Endothelial cell (in vitro differentiated cells): ENCODE data around the gene NOTUM. TPM values are rescaled to one million over a fixed set of nuclear protein-coding genes. Genes with fewer than 3 reads are reported as not detected.

ENCODE experiments used
- DNase-seq: peaks from one replicate; pipeline ENCODE4 v3.0.0; 2021; ENCODE audit warnings: low spot score
- H3K27ac Mint-ChIP-seq: one replicate; pipeline ENCODE4 v1.8.0; 2021; ENCODE audit warnings: mixed read lengths, inconsistent platforms; ENCODE audit not compliant: unreplicated experiment
- H3K27me3 Mint-ChIP-seq: one replicate; pipeline ENCODE4 v1.8.0; 2021; ENCODE audit warnings: mild to moderate bottlenecking, moderate library complexity, mixed read lengths, inconsistent platforms; ENCODE audit not compliant: unreplicated experiment
- H3K36me3 Mint-ChIP-seq: one replicate; pipeline ENCODE4 v1.8.0; 2021; ENCODE audit warnings: mild to moderate bottlenecking, low read depth, mixed read lengths, inconsistent platforms; ENCODE audit not compliant: unreplicated experiment
- H3K4me1 Mint-ChIP-seq: one replicate; pipeline ENCODE4 v1.8.0; 2021; ENCODE audit warnings: mild to moderate bottlenecking, mixed read lengths, inconsistent platforms; ENCODE audit not compliant: unreplicated experiment
- H3K4me3 Mint-ChIP-seq: one replicate; pipeline ENCODE4 v1.8.0; 2021; ENCODE audit warnings: mild to moderate bottlenecking, mixed read lengths, inconsistent platforms; ENCODE audit not compliant: unreplicated experiment
- H3K9me3 Mint-ChIP-seq: one replicate; pipeline ENCODE4 v1.8.0; 2021; ENCODE audit warnings: mixed read lengths, inconsistent platforms; ENCODE audit not compliant: unreplicated experiment
- CTCF ChIP-seq: fragments of 200-600 bp; sonication (generic); IDR thresholded peaks from one replicate; pipeline ENCODE4 v1.5.0; 2021; ENCODE audit warnings: antibody characterized with exemption; ENCODE audit not compliant: unreplicated experiment
- total RNA-seq: library from RNA; stranded (reverse); fragmentation: NEBNext Ultra II Directional; extraction: Animal tissue kit (Norgen Biotek cat#: 25700); gene quantifications from one replicate; pipeline ENCODE4 v1.2.1, GENCODE V29; 2021; ENCODE audit not compliant: unreplicated experiment

NOTUM gene
- total RNA-seq, 1 donor from 2014 or later, result not detected

- Mint-ChIP-seq H3K27me3 (peaks cover 12% of the 10 kb centered on the region), H3K9me3 (no peaks in the 10 kb centered on the region), H3K27ac (no peak overlapping the region), H3K4me1 (peaks cover 8% of the 10 kb centered on the region), H3K4me3 (no peak overlapping the region), H3K36me3 (no peaks in the 10 kb centered on the region)
- no peak for TF ChIP-seq CTCF
- DNase-seq, result no peak
Measured at GRCh38 chr17:81940538-81941483, 20.2 kb downstream of the NOTUM start.

- Mint-ChIP-seq H3K27ac (no peak overlapping the region), H3K36me3 (no peaks in the 10 kb centered on the region), H3K27me3 (peaks cover 16% of the 10 kb centered on the region), H3K4me3 (no peak overlapping the region), H3K4me1 (peaks cover 11% of the 10 kb centered on the region), H3K9me3 (no peaks in the 10 kb centered on the region)
- no peak for TF ChIP-seq CTCF
- DNase-seq, result peak; percentile 3
Measured at GRCh38 chr17:81939881-81940385, 21.1 kb downstream of the NOTUM start.

- peaks cover 11% of the 10 kb centered on the region for H3K4me1 Mint-ChIP-seq
- no peak overlapping the region for H3K27ac Mint-ChIP-seq
- peak; percentile 7 for DNase-seq
- H3K9me3 Mint-ChIP-seq, result no peaks in the 10 kb centered on the region
- no peaks in the 10 kb centered on the region for H3K36me3 Mint-ChIP-seq
- H3K27me3 Mint-ChIP-seq, result peaks cover 16% of the 10 kb centered on the region
- H3K4me3 Mint-ChIP-seq, result no peak overlapping the region
- TF ChIP-seq CTCF, result no peak
Measured at GRCh38 chr17:81939218-81939617, 21.8 kb downstream of the NOTUM start.

- Mint-ChIP-seq H3K36me3 (peaks cover 5% of the 10 kb centered on the region), H3K27ac (no peak overlapping the region), H3K27me3 (peaks cover 19% of the 10 kb centered on the region), H3K4me3 (peak overlapping the region; percentile 31), H3K9me3 (no peaks in the 10 kb centered on the region), H3K4me1 (peaks cover 11% of the 10 kb centered on the region)
- DNase-seq, result no peak
- no peak for TF ChIP-seq CTCF
Measured at GRCh38 chr17:81935709-81936084, 25.3 kb downstream of the NOTUM start.
